Neural cell (in vitro differentiated cells): Measurements from ENCODE around the gene ITPRIP.

Experiments used
- EP300 ChIP-seq: fragments of 450-650 bp; conservative IDR thresholded peaks from 2 replicates; pipeline ENCODE4 v1.6.1; 2014; ENCODE audit warnings: antibody characterized with exemption, mild to moderate bottlenecking, moderate library complexity; ENCODE audit not compliant: poor library complexity, severe bottlenecking
- POLR2AphosphoS5 ChIP-seq: IDR thresholded peaks from 2 replicates; pipeline ENCODE4 v1.6.1; 2012
- TF ChIP-seq, protein P1 (sequence below): fragments of 450-650 bp; IDR thresholded peaks from 2 replicates; pipeline ENCODE4 v1.5.1; 2014; ENCODE audit warnings: antibody characterized with exemption, mild to moderate bottlenecking, moderate library complexity; ENCODE audit not compliant: poor library complexity, severe bottlenecking

DNA sequence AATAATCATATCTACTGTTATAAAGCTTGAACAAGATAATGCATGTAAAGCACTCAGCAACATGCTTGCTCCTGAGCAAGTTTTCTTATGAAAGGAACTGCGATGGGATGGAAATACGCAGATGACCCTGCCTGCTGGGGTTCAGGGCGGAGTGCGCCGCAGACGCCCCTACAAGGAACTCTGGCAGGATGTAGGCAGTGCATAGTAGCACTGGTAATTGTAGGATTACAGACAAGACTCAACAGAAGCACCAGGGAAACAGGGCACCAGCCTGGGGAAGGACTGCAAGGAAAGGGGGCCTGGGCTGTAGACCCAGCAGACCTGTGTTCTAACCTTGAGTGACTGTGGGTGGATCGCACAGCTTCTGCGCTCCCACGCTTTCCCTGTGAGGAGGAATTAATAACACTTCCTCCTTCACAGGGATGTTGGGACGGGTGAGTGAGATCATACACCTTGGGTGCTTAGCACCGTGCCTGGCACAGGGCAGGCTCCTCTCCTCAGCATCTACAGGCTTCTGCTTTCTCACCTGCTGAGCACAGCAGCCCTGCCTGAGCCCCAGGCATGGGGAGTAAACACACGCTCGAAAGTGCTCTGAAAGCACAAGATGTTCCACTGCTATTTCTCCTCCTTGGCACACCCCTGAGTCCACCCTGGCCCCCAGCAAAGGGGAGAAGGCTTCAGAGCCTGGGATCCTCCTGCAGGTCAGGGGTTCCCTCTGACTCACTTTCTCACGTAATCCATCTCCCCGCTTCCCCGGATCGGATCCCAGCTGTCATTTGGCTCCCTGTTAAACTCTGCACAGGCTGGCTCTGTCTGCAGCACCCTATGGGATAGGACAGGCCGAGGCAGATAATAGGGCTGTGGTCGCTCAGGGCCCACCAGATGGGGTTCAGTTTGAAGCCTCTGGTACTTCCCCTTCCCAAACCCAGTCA is 19.2 kb downstream of the ITPRIP start:
- TF ChIP-seq, protein P1, sequence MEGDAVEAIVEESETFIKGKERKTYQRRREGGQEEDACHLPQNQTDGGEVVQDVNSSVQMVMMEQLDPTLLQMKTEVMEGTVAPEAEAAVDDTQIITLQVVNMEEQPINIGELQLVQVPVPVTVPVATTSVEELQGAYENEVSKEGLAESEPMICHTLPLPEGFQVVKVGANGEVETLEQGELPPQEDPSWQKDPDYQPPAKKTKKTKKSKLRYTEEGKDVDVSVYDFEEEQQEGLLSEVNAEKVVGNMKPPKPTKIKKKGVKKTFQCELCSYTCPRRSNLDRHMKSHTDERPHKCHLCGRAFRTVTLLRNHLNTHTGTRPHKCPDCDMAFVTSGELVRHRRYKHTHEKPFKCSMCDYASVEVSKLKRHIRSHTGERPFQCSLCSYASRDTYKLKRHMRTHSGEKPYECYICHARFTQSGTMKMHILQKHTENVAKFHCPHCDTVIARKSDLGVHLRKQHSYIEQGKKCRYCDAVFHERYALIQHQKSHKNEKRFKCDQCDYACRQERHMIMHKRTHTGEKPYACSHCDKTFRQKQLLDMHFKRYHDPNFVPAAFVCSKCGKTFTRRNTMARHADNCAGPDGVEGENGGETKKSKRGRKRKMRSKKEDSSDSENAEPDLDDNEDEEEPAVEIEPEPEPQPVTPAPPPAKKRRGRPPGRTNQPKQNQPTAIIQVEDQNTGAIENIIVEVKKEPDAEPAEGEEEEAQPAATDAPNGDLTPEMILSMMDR, result no peak
- no peak for TF ChIP-seq EP300
- no peak for TF ChIP-seq POLR2AphosphoS5
